K562 (cell line): ENCODE results near the gene COMP. TPM values are rescaled to one million over a fixed set of nuclear protein-coding genes. Genes with fewer than 3 reads are reported as not detected.

ENCODE experiments used
- ASH1L ChIP-seq: fragments of 450-650 bp; IDR thresholded peaks from 2 replicates; pipeline ENCODE4 v1.6.1; 2018; ENCODE audit warnings: borderline replicate concordance, mild to moderate bottlenecking, low read depth; ENCODE audit not compliant: partially characterized antibody
- FOXJ3 ChIP-seq: sonication (generic); formaldehyde crosslinking; IDR thresholded peaks from 2 replicates; pipeline ENCODE4 v1.4.0; 2020; ENCODE audit warnings: mild to moderate bottlenecking, missing genetic modification reagents
- IRF9 ChIP-seq: fragments of 450-650 bp; IDR thresholded peaks from 2 replicates; pipeline ENCODE4 v1.6.1; 2016; ENCODE audit warnings: missing biosample characterization, missing genetic modification characterization
- NR1H2 ChIP-seq: sonication (generic); formaldehyde crosslinking; IDR thresholded peaks from 2 replicates; pipeline ENCODE4 v1.4.0; 2020; ENCODE audit warnings: mild to moderate bottlenecking, missing genetic modification reagents
- POLR2AphosphoS2 ChIP-seq: IDR thresholded peaks from 2 replicates; pipeline ENCODE4 v1.6.1; 2012; ENCODE audit warnings: low read length, improper control_type of control experiment
- SPI1 ChIP-seq: IDR thresholded peaks from 2 replicates; pipeline ENCODE4 v1.6.1; 2011; ENCODE audit warnings: low read depth, low read length, control low read depth, borderline replicate concordance
- TRIM24 ChIP-seq, 2 experiments: fragments of 450-650 bp; IDR thresholded peaks; 2 replicates each; pipeline ENCODE4 v1.6.1; 2016
- ZBTB2 ChIP-seq: fragments of 450-650 bp; IDR thresholded peaks from 2 replicates; pipeline ENCODE4 v1.6.1; 2016; ENCODE audit warnings: antibody characterized with exemption
- ZC3H11A ChIP-seq: IDR thresholded peaks from 2 replicates; pipeline ENCODE4 v1.6.1; 2012; ENCODE audit warnings: low read depth, low read length, improper control_type of control experiment
- ZNF121 ChIP-seq: sonication (generic); formaldehyde crosslinking; conservative IDR thresholded peaks from 2 replicates; pipeline ENCODE4 v1.8.0; 2022; ENCODE audit warnings: missing genetic modification reagents
- ZNF280A ChIP-seq: fragments of 450-650 bp; IDR thresholded peaks from 2 replicates; pipeline ENCODE4 v1.6.1; 2018; ENCODE audit warnings: mild to moderate bottlenecking, low read depth; ENCODE audit not compliant: partially characterized antibody
- ZNF398 ChIP-seq: fragments of 250-450 bp; sonication (Bioruptor Pico); IDR thresholded peaks from 2 replicates; pipeline ENCODE4 v1.8.0; 2021; ENCODE audit warnings: moderate library complexity, mild to moderate bottlenecking, inconsistent platforms
- polyA plus RNA-seq, 8 experiments: library from polyadenylated mRNA; depleted of rRNA in 4 of 8; stranded (reverse) in 5 of 8; unstranded in 3 of 8; fragments of >200 nt; fragmentation: Nextera tagmentation in 2 of 8; fragmentation: Illumina TruSeq in 1 of 8; extraction: Ambion mirVana in 2 of 8; extraction: Trizol in 1 of 8; gene quantifications; 2 replicates each; pipeline versions ENCODE4 v1.2.1 to v1.2.3, GENCODE V29; 2011 to 2014; ENCODE audit warnings: inconsistent platforms in 1 of 8, missing spikeins in 1 of 8
- total RNA-seq, 7 experiments: library from RNA; depleted of rRNA in 6 of 7; stranded (reverse); fragments of >200 nt in 6 of 7; fragmentation: Illumina TruSeq in 2 of 7; extraction: Trizol in 2 of 7; gene quantifications; 2 replicates each; pipeline versions ENCODE4 v1.2.1 to v1.2.3, GENCODE V29; 2011 to 2021; ENCODE audit warnings: low replicate concordance in 1 of 7

COMP gene
- total and polyA plus RNA-seq, 9 of the 15 experiments (the other 6 are each of a cell fraction or from before 2014, with no cell fraction given), result 0.07 TPM; not detected in 8

- no peak for TF ChIP-seq ZC3H11A
- TF ChIP-seq ZNF280A, result no peak
- TF ChIP-seq IRF9 (tag), result no peak
- no peak for TF ChIP-seq ASH1L
- TF ChIP-seq SPI1, result no peak
- no peak for TF ChIP-seq POLR2AphosphoS2
- no peak for TF ChIP-seq ZNF398 (CRISPR knock-in tag)
- no peak for TF ChIP-seq NR1H2 (CRISPR knock-in tag)
- peak; percentile 75; the same call in 1 of the 2 replicates for TF ChIP-seq ZNF121 (CRISPR knock-in tag)
- 0 out of 4 replicates have a peak, but pooled peaks of 1 of the 2 experiments have one; percentile 39 for TF ChIP-seq TRIM24 (IDR thresholded peaks at IDR 0.05)
- TF ChIP-seq FOXJ3 (CRISPR knock-in tag), result no peak
- no peak for TF ChIP-seq ZBTB2
Observed at GRCh38 chr19:18742838-18743783, 48.0 kb downstream of the COMP start (continued).
